Hepatocyte (in vitro differentiated cells): ENCODE data around the gene MEF2A.

Experiments
- EZH2 ChIP-seq: fragments of 200-600 bp; sonication (generic); IDR thresholded peaks from 2 replicates; pipeline ENCODE4 v1.6.1; 2016; ENCODE audit warnings: antibody characterized with exemption, mild to moderate bottlenecking, borderline replicate concordance
- EZH2phosphoT487 ChIP-seq: fragments of 200-600 bp; sonication (generic); IDR thresholded peaks from one replicate; pipeline ENCODE4 v1.6.1; 2018; ENCODE audit warnings: antibody characterized with exemption, mild to moderate bottlenecking, low read depth, moderate library complexity; ENCODE audit not compliant: unreplicated experiment, severe bottlenecking
- TF ChIP-seq, protein P1 (sequence below): fragments of 200-600 bp; sonication (generic); IDR thresholded peaks from 2 replicates; pipeline ENCODE4 v1.5.1; 2016; ENCODE audit warnings: antibody characterized with exemption, mild to moderate bottlenecking; ENCODE audit not compliant: poor library complexity

DNA sequence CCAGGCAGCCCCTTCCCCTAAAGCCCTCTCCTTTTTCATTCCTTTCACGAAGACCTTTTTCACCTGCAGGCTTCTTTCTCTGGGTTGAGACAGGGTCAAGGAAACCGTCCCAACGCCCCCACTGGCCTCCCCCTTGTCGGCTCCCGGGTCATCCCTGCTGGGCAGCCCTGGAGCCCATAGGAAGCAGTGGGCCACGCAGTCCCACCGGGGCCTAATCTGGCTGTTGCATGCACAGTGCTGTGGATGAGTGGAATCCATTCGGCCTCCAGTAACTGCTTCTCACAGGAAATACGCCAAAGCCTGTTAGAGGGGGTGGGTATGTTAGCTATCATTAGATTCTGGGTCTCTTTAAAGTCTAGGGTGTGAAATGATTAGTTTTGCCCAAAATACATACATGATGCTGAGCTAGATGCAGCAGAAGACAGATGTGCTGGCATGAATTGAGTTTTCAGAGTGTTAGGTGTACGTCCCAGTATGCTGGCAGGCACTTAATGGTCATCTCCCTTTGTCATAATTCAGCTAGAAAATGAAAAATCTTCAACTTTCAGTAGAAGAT lies 150.8 kb downstream of the MEF2A start:
- TF ChIP-seq, protein P1, sequence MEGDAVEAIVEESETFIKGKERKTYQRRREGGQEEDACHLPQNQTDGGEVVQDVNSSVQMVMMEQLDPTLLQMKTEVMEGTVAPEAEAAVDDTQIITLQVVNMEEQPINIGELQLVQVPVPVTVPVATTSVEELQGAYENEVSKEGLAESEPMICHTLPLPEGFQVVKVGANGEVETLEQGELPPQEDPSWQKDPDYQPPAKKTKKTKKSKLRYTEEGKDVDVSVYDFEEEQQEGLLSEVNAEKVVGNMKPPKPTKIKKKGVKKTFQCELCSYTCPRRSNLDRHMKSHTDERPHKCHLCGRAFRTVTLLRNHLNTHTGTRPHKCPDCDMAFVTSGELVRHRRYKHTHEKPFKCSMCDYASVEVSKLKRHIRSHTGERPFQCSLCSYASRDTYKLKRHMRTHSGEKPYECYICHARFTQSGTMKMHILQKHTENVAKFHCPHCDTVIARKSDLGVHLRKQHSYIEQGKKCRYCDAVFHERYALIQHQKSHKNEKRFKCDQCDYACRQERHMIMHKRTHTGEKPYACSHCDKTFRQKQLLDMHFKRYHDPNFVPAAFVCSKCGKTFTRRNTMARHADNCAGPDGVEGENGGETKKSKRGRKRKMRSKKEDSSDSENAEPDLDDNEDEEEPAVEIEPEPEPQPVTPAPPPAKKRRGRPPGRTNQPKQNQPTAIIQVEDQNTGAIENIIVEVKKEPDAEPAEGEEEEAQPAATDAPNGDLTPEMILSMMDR: no peak
- no peak for TF ChIP-seq EZH2
- TF ChIP-seq EZH2phosphoT487: no peak
